Retinal pigment epithelial cell (primary cell): ENCODE results near the gene ZNF597.

Source experiments
- DNase-seq: peaks from one replicate; pipeline ENCODE4 v3.0.0-alpha.2; 2010; ENCODE audit warnings: low read depth
- H3K4me3 ChIP-seq: 2 replicates; pipeline ENCODE4 v1.5.1; 2011; ENCODE audit warnings: mild to moderate bottlenecking, low read length, control low read depth, moderate library complexity
- CTCF ChIP-seq: conservative IDR thresholded peaks from 2 replicates; pipeline ENCODE4 v1.5.1; 2011; ENCODE audit warnings: low read depth, low read length, control low read depth, inconsistent platforms

ZNF597 gene

GRCh38 chr16:3389663-3390338 is 53.5 kb downstream of the ZNF597 start:
- DNase-seq = no peak

GRCh38 chr16:3388325-3388724 is 55.0 kb downstream of the ZNF597 start:
- no peak overlapping the region for H3K4me3 ChIP-seq
- no peak for DNase-seq
- TF ChIP-seq CTCF = no peak

More at GRCh38 chr16:3389663-3390338, 53.5 kb downstream of the ZNF597 start:
- no peak for TF ChIP-seq CTCF
- H3K4me3 ChIP-seq = no peak overlapping the region

GRCh38 chr16:3383045-3383448 is 60.3 kb downstream of the ZNF597 start:
- DNase-seq = no peak
- TF ChIP-seq CTCF = no peak
- H3K4me3 ChIP-seq = no peak overlapping the region
